Activated T-helper 1 cell treated with anti-CD3 and anti-CD28 coated beads, Interleukin-12 subunit alpha, Interleukin-12 subunit beta, Interleukin-2, Interleukin-4 antibody, amounts not matched to agents 30 ng/mL and 10 ng/mL and 1 ng/mL, durations not matched to agents 14 hours and 24 hours and 36 hours (primary cell): ENCODE data around the gene DMD. TPM values are rescaled to one million over a fixed set of nuclear protein-coding genes. Genes with fewer than 3 reads are reported as not detected.

Source experiments
- DNase-seq: peaks from one replicate; pipeline ENCODE4 v3.0.0; 2021; ENCODE audit warnings: low spot score
- H3K27ac Mint-ChIP-seq: one replicate; pipeline ENCODE4 v1.8.0; 2021; ENCODE audit warnings: mild to moderate bottlenecking, mixed read lengths
- H3K27me3 Mint-ChIP-seq: one replicate; pipeline ENCODE4 v1.8.0; 2022; ENCODE audit warnings: mild to moderate bottlenecking, moderate library complexity, mixed read lengths; ENCODE audit not compliant: insufficient read depth
- H3K36me3 Mint-ChIP-seq: one replicate; pipeline ENCODE4 v1.8.0; 2021; ENCODE audit warnings: low read depth, mixed read lengths
- H3K4me1 Mint-ChIP-seq: one replicate; pipeline ENCODE4 v1.8.0; 2021; ENCODE audit warnings: low read depth, mixed read lengths
- H3K4me3 Mint-ChIP-seq: one replicate; pipeline ENCODE4 v1.8.0; 2021; ENCODE audit warnings: mild to moderate bottlenecking, moderate library complexity, mixed read lengths
- H3K9me3 Mint-ChIP-seq: one replicate; pipeline ENCODE4 v1.8.0; 2021; ENCODE audit warnings: mixed read lengths
- intact Hi-C: fragments of 100-400 bp; cut with micrococcal nuclease; formaldehyde crosslinking; loops from one replicate; pipeline ENCODE4 v1.15.1; 2024
- total RNA-seq: library from RNA; stranded (reverse); gene quantifications from 2 replicates; pipeline ENCODE4 v1.2.3, GENCODE V29; 2022

The DMD gene
- total RNA-seq, 1 donor from 2014 or later: 12.8 TPM

GRCh38 chrX:31459361-31459760, 1752.0 kb downstream of the DMD start:
- no peaks in the 10 kb centered on the region for H3K27me3 Mint-ChIP-seq
- no peak overlapping the region for H3K4me3 Mint-ChIP-seq

GRCh38 chrX:31449965-31450364, 1761.4 kb downstream of the DMD start:
- no peaks in the 10 kb centered on the region for H3K9me3 Mint-ChIP-seq
- H3K27me3 Mint-ChIP-seq: no peaks in the 10 kb centered on the region
- no peaks in the 10 kb centered on the region for H3K4me1 Mint-ChIP-seq
- H3K4me3 Mint-ChIP-seq: no peak overlapping the region
- intact Hi-C loops: no loop called here
- H3K27ac Mint-ChIP-seq: no peak overlapping the region
- H3K36me3 Mint-ChIP-seq: no peaks in the 10 kb centered on the region
- DNase-seq: no peak

More at GRCh38 chrX:31459361-31459760, 1752.0 kb downstream of the DMD start:
- no peak for DNase-seq
- no peaks in the 10 kb centered on the region for H3K36me3 Mint-ChIP-seq
- no peaks in the 10 kb centered on the region for H3K9me3 Mint-ChIP-seq
- intact Hi-C loops: no loop called here
- H3K27ac Mint-ChIP-seq: no peak overlapping the region
- no peaks in the 10 kb centered on the region for H3K4me1 Mint-ChIP-seq

DNA sequence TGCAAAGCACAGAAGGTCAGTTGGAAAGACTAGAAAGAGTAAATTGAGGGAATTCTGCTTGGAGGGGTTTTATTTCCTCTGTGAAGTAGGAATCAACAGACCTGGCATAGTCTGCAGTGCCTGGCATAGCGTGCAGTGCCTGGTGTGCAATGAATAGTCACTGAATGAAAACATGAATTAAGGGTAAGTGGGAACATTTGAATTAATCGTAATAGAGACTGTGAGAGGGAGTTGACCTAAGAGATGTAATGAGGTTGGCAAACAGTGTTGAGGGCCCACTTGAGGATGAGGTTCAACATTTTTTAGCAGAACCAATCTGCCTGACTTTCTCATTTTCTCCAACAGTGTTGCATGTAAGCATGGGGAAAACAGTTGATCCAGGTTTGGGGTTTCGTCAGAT, 1762.3 kb downstream of the DMD start:
- no peaks in the 10 kb centered on the region for H3K4me1 Mint-ChIP-seq
- no peaks in the 10 kb centered on the region for H3K27me3 Mint-ChIP-seq
- H3K36me3 Mint-ChIP-seq: no peaks in the 10 kb centered on the region
- no peak overlapping the region for H3K27ac Mint-ChIP-seq
- intact Hi-C loops: no loop called here
- no peaks in the 10 kb centered on the region for H3K9me3 Mint-ChIP-seq
- H3K4me3 Mint-ChIP-seq: no peak overlapping the region
- DNase-seq: no peak

DNA sequence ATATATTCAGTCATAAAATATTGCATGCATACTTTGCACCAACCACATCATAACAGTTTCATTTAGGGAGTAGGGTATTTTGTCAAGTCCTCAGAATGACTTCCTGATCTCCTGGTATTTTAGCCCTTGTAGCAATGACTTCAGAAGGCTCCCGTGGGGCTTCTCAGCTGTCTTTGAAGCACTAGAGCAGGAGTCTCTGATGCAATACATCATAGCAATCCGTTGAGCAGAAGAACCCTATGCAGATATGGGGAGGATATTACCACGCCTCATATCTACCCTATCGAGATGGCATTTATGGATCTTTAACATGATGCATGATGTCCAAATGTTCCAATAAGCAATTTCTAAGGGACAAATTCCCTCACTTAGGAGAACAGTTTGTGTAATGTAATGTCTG, 1765.8 kb downstream of the DMD start:
- H3K36me3 Mint-ChIP-seq: no peaks in the 10 kb centered on the region
- no peak overlapping the region for H3K4me3 Mint-ChIP-seq
- intact Hi-C loops: no loop called here
- DNase-seq: no peak
- H3K4me1 Mint-ChIP-seq: no peaks in the 10 kb centered on the region
- no peaks in the 10 kb centered on the region for H3K9me3 Mint-ChIP-seq
- no peak overlapping the region for H3K27ac Mint-ChIP-seq
- H3K27me3 Mint-ChIP-seq: no peaks in the 10 kb centered on the region

DNA sequence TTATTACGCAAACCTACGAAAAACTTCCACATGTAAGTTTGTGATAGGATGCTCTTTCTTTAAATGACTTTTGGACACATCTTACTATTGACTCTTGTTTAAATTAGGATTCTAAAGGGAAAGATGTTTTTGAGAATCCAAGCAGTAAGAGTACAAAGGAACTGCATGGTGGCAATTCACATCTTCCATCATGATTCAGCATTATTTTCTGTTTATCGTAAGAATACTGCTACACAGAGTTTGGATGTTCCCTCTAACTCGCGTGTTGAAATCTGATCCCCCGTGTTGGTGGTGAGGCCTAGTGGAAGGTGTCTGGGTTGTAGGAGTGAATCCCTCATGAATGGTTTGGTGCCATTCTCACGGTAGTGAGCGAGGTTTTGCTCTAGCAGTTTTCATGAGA, 1767.7 kb downstream of the DMD start:
- H3K4me3 Mint-ChIP-seq: no peak overlapping the region
- no peak for DNase-seq
- intact Hi-C loops: no loop called here
- no peaks in the 10 kb centered on the region for H3K36me3 Mint-ChIP-seq
- no peaks in the 10 kb centered on the region for H3K4me1 Mint-ChIP-seq
- no peaks in the 10 kb centered on the region for H3K27me3 Mint-ChIP-seq
- no peaks in the 10 kb centered on the region for H3K9me3 Mint-ChIP-seq
- no peak overlapping the region for H3K27ac Mint-ChIP-seq

DNA sequence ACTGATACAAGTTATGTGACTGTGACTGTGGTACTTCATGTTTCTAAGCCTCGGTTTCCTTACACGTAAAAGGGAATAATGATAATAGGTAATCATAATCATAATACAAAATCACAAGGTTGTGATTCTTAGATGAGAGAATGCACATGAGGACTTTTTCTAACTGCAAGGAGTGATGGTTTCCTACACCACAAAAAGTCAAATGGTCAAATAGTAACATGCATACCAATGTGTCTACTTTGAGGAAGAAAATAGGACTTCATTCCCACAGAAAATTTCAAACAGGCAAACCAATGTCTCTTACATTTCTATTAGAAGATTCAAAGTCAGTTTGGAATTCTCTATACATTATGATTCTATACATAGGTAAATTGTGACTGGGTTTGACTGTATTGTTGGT, 1770.8 kb downstream of the DMD start:
- H3K27ac Mint-ChIP-seq: no peak overlapping the region
- H3K4me3 Mint-ChIP-seq: no peak overlapping the region
- H3K36me3 Mint-ChIP-seq: no peaks in the 10 kb centered on the region
- no peaks in the 10 kb centered on the region for H3K4me1 Mint-ChIP-seq
- H3K27me3 Mint-ChIP-seq: peaks cover 1% of the 10 kb centered on the region
- no peaks in the 10 kb centered on the region for H3K9me3 Mint-ChIP-seq
- no peak for DNase-seq
- intact Hi-C loops: no loop called here

- no peak overlapping the region for H3K4me3 Mint-ChIP-seq
- H3K4me1 Mint-ChIP-seq: no peaks in the 10 kb centered on the region
- H3K9me3 Mint-ChIP-seq: no peaks in the 10 kb centered on the region
- no peak overlapping the region for H3K27ac Mint-ChIP-seq
- H3K27me3 Mint-ChIP-seq: peaks cover 2% of the 10 kb centered on the region
- no peak for DNase-seq
- no peaks in the 10 kb centered on the region for H3K36me3 Mint-ChIP-seq
- intact Hi-C loops: no loop called here
Measured at GRCh38 chrX:31436424-31436823, 1774.9 kb downstream of the DMD start.

DNA sequence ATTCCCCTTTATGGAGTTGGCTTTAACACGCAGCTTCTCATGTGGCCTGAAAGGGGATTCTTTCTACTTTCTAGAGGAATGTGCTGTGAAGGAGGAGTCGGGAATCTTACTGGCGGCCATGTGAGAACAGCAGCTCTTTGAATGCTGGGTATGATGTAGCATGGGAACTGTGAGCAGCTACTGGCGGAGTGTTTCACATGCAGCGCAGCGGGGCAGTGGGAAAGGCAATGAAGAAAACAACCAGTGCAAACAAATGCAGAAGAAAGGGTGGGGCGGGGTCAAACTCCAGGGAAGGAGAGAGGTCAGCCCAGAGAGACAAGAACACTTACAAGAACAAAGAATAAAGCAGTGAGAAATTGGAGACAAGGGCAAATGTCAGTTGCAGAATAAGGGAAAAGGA, 1775.8 kb downstream of the DMD start:
- H3K27ac Mint-ChIP-seq: no peak overlapping the region
- H3K4me1 Mint-ChIP-seq: no peaks in the 10 kb centered on the region
- H3K36me3 Mint-ChIP-seq: no peaks in the 10 kb centered on the region
- DNase-seq: no peak
- H3K27me3 Mint-ChIP-seq: peaks cover 2% of the 10 kb centered on the region
- intact Hi-C loops: no loop called here
- H3K9me3 Mint-ChIP-seq: no peaks in the 10 kb centered on the region
- no peak overlapping the region for H3K4me3 Mint-ChIP-seq

DNA sequence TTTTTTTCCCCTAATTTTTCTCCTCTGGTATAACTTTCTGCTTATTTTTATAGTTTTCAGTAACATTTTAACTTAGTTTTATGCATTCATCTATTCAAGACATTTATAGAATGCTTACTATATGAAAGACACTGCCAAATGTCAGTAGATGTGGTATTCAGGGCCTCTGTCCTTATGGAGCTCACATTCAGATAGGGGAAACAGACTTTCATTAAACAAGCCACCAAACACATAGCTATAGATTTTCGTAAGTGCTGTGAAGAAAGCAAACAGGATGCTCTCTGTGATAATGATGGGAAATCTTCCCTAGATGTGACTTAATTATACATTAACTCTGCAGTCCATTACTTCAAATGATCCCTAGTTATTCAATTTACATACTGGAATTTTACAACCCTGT, 1777.5 kb downstream of the DMD start:
- Mint-ChIP-seq H3K27ac (no peak overlapping the region), H3K9me3 (no peaks in the 10 kb centered on the region), H3K4me3 (no peak overlapping the region), H3K36me3 (no peaks in the 10 kb centered on the region), H3K4me1 (no peaks in the 10 kb centered on the region), H3K27me3 (peaks cover 2% of the 10 kb centered on the region)
- DNase-seq: no peak
- intact Hi-C loops: no loop called here

- no peak for DNase-seq
- Mint-ChIP-seq H3K9me3 (no peaks in the 10 kb centered on the region), H3K4me3 (no peak overlapping the region), H3K27me3 (no peaks in the 10 kb centered on the region), H3K4me1 (no peaks in the 10 kb centered on the region), H3K27ac (no peak overlapping the region), H3K36me3 (no peaks in the 10 kb centered on the region)
- intact Hi-C loops: no loop called here
Measured at GRCh38 chrX:31429915-31430314, 1781.4 kb downstream of the DMD start.

GRCh38 chrX:31423609-31424189, 1787.7 kb downstream of the DMD start:
- Mint-ChIP-seq H3K27ac (no peak overlapping the region), H3K27me3 (peaks cover 4% of the 10 kb centered on the region), H3K4me1 (no peaks in the 10 kb centered on the region), H3K9me3 (no peaks in the 10 kb centered on the region), H3K36me3 (no peaks in the 10 kb centered on the region), H3K4me3 (no peak overlapping the region)
- DNase-seq: no peak
- intact Hi-C loops: loop anchor here (1.0 to 2.0 kb wide), 2 partner anchors 209 to 386 kb away; no protein-coding TSS in a partner anchor

DNA sequence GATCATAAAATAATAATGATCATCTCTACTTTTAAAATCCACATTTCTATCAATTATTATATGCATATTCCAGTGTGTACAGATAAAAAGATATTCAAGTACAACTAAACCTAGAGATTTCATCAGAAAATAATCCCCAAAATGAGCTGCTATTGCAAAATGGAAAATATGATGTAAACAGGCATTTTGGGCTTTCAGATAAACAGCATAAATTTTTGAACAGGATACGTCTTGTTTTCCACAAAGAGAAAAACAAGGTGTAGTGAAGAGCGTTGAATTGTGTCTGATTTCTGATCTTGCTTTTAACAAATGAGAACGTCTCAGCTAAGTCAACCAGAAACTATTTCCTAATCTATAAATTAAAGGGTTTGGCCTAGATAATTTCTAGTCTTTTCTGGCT, 1789.9 kb downstream of the DMD start:
- no peak for DNase-seq
- intact Hi-C loops: no loop called here
- H3K27ac Mint-ChIP-seq: no peak overlapping the region
- no peaks in the 10 kb centered on the region for H3K36me3 Mint-ChIP-seq
- no peaks in the 10 kb centered on the region for H3K4me1 Mint-ChIP-seq
- no peaks in the 10 kb centered on the region for H3K9me3 Mint-ChIP-seq
- H3K27me3 Mint-ChIP-seq: peaks cover 4% of the 10 kb centered on the region
- H3K4me3 Mint-ChIP-seq: no peak overlapping the region

DNA sequence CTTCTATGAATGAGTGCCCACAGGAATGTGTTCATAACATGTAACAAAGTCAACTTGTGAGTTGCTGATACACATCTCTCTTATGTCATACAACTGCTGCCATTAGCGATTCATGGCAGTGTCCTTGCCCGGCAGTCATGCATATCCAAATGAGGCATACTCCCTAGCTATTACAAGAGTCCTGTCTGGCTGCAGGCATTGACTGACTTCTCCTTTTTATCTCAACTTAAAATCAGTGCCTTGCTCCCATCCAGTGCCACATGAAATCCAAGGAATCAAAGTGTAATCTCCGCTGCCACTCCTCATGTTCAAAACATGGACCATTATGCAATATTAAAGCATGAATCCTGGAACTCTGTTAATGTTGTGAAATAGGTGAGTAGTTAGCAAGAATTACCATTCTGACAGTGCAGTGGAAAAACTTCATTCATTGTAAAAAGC, 1790.6 kb downstream of the DMD start:
- H3K27me3 Mint-ChIP-seq: peaks cover 4% of the 10 kb centered on the region
- no peak overlapping the region for H3K27ac Mint-ChIP-seq
- no peak for DNase-seq
- intact Hi-C loops: no loop called here
- H3K9me3 Mint-ChIP-seq: no peaks in the 10 kb centered on the region
- H3K4me3 Mint-ChIP-seq: no peak overlapping the region
- H3K36me3 Mint-ChIP-seq: no peaks in the 10 kb centered on the region
- no peaks in the 10 kb centered on the region for H3K4me1 Mint-ChIP-seq

DNA sequence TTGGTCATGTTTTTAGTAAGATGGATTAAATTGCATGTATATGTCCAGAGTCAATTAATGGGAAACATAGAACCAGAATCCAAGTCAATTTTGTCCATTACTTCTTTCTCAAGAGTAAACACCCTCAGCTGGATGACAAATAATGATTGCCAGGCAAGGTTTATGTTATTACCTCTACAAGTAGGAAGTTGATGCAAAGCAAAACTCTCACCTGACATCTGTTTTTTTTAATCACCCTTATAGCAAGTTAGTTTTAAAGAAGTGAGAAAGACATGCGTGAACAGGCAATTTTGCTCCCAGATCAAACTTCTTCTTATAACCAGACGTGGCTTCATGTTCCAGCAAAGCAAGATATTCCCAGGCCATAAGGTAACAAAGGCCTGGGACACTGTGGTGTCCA, 1791.0 kb downstream of the DMD start:
- intact Hi-C loops: no loop called here

More for the DNA sequence above, 1791.0 kb downstream of the DMD start:
- Mint-ChIP-seq H3K36me3 (no peaks in the 10 kb centered on the region), H3K4me1 (no peaks in the 10 kb centered on the region), H3K9me3 (no peaks in the 10 kb centered on the region), H3K4me3 (no peak overlapping the region), H3K27ac (no peak overlapping the region), H3K27me3 (peaks cover 4% of the 10 kb centered on the region)
- DNase-seq: no peak
